GM19455 (cell line): ENCODE data around the gene RHOV.

Experiments
- ATAC-seq: cut with Tn5 transposase; IDR thresholded peaks from one replicate; pipeline ENCODE4 v1.9.1; 2021; ENCODE audit not compliant: unreplicated experiment

RHOV gene

DNA sequence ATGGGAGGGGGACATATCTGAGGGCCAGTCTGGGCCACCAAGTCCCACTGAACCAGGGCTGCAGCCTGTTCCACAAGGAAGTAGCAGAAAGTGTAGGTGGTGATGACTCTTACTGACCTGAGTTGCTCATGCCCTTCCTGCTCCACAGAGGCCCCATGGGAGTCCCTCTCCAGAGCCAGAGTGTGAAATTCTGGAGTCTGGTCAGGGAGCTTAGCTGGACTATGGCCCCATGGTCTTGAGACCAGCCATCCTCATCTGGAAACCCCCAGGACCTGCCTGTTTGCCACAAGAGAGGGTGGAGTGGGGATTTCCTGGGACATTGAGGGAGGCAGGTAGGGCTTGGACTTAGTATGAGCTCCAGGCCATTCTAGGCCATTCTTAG is 27.2 kb downstream of the RHOV start:
- no peak for ATAC-seq

DNA sequence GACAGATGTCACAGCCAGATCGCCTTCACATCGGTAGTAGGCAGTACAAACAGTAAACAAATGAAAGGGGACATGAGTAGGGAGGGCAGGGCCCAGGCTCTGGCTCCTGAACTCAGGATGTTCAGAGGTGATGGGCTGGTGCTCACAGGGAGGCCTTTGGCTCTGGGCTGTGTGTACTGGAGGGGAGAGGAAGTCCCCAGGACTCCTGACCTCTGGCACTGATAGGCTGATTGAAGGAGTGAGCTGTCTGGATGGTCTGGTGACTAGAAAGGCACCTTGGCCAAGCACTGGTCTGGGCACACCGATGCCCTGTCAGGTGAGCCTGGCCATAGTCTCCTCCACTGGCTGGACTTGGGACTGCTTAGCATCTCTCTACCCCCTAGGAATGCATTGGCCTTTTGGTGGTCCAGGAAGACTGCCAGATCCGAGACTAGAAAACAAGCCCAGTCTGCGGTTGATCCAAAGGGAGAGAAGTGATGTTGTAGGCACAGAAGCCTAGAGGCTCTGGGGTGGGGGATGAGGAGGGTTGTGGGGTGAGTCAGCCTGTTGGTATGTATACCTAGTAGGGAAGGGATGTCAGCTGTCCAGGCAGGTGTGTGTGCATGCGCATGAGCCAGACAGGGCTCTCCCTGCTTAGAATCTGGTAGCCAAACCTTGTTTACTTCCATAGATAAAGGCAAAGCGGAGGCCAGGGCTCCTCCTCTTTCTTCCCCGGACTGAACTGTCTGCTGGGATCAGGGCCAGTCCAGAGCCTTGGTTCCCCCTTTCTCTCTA is 28.3 kb downstream of the RHOV start:
- ATAC-seq, result no peak

- ATAC-seq, result no peak
Measured at GRCh38 chr15:40845036-40845435, 29.0 kb downstream of the RHOV start.

DNA sequence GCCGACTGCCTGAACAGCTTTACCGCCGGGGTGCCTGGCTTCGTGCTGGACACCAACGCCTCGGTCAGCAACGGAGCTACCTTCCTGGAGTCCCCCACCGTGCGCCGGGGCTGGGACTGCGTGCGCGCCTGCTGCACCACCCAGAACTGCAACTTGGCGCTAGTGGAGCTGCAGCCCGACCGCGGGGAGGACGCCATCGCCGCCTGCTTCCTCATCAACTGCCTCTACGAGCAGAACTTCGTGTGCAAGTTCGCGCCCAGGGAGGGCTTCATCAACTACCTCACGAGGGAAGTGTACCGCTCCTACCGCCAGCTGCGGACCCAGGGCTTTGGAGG is 29.4 kb downstream of the RHOV start:
- no peak for ATAC-seq

DNA sequence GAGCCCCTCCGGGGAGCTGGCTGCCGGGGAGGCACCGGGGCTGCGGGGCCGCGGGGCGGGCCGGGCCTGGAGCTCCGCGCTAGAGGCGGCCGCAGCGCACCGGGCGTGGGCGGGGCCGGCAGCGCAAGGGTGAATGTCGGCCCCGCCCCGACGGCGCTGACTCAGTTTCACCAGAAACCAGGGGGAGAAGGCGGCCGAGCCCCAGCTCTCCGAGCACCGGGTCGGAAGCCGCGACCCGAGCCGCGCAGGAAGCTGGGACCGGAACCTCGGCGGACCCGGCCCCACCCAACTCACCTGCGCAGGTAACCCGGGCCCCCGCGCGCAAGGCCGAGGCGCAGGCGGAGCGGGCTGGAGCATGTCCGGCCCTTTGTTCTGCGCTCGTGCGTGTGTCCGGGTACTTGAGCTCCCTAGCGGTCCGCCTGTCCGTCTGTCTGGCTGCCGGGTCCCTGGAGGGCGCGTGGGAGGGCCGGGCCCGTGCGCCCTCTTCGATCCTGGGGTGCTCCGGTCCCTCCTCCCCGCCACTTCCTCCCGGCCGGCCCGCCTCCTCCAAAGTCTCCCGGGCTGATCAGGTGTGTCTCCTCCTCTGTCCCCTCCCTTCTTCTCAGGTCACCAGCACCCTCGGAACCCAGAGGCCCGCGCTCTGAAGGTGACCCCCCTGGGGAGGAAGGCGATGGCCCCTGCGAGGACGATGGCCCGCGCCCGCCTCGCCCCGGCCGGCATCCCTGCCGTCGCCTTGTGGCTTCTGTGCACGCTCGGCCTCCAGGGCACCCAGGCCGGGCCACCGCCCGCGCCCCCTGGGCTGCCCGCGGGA is 29.9 kb downstream of the RHOV start, which contains the start of gene SPINT1:
TSS of gene SPINT1 (plus strand) at position 164 of the 811 bp plus-strand sequence. CDS start at position 671, 507 bp downstream.
- ATAC-seq, result no peak

GRCh38 chr15:40843261-40843884 is 30.7 kb downstream of the RHOV start:
- no peak for ATAC-seq

DNA sequence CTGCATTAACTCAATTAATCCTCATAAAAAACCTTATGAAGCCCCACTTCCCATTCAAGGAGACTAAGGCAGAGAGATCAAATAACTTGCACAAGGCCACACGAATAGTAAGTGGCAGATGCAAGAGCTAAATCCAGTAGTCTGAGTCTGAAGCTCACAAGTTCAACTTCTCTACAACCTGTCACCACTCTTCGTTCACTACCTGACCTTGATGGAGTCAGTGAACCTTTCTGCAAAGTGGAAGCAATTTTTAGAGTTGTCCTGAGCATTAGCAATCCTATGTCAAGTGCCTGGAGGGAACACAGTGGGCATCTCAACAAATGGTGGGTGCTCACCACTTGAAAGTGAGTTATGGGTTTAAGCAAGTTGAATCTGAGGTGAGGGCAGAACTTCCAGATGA is 32.3 kb downstream of the RHOV start:
- no peak for ATAC-seq

DNA sequence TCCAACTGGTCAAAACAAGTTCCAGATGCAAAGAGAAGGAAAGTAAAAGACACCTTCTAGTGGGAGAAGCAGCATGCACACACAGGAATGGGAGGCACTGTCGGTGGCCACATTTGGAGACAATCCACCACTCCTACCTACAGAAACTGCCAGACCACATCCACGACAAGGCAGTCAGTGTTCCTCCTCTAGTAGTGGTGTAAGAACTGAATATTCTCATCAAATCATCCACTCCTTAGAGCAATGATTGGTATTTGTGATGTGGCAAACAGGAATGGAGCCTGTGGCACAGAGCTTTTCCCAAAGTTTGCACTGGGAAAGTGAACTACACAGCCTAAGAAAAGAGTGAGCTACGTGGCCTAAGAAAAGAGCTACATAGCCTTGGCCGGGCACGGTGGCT is 35.3 kb downstream of the RHOV start:
- ATAC-seq, result no peak

GRCh38 chr15:40836020-40836419 is 38.0 kb downstream of the RHOV start:
- no peak for ATAC-seq

- ATAC-seq, result no peak
Measured at GRCh38 chr15:40832903-40833302, 41.1 kb downstream of the RHOV start.

- ATAC-seq, result no peak
Measured at GRCh38 chr15:40831861-40832260, 42.2 kb downstream of the RHOV start.

DNA sequence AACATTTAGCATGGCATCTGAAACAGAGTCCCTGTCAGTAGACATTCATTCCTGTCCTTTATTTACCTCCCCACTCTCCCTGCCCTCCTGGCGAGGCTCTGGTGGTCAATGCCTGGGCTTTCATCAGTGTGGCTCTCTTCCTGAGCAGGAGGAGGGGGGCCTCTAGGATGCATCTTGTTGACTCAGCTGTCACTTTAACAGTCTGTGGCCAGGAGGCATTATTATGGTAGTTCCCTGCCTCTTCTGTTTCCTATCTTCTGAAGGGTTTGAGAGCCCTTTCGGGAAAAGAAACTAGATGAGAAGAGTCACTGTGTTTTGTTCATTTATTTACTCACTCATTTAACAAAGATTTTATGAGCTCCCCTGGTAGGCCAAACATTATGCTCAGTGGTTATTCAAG is 43.1 kb downstream of the RHOV start:
- ATAC-seq, result no peak

DNA sequence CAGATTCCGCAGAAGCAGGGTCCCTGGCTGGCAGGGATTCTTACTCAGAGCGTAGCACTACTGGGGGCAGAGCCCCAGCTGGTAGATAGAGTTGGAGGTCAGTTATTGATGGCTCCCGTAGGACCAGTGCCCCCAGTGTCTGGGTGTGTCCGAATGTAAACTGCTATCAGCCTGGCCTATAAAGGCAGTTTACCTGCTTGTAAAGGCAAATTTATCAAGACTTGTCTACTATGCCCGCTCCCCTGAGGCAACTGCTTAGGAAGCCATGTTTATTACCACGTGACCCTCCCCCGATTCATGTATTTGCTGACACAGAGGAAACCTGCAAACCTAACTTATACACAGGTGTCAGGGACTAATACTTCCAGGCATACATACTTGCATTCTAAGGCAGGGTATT is 44.9 kb downstream of the RHOV start:
- ATAC-seq, result no peak

GRCh38 chr15:40828447-40829036 is 45.5 kb downstream of the RHOV start, which contains the start of gene PPP1R14D:
PPP1R14D (minus strand) TSS chr15:40828708; CDS start chr15:40828641, 67 bp downstream.
- ATAC-seq, result no peak

DNA sequence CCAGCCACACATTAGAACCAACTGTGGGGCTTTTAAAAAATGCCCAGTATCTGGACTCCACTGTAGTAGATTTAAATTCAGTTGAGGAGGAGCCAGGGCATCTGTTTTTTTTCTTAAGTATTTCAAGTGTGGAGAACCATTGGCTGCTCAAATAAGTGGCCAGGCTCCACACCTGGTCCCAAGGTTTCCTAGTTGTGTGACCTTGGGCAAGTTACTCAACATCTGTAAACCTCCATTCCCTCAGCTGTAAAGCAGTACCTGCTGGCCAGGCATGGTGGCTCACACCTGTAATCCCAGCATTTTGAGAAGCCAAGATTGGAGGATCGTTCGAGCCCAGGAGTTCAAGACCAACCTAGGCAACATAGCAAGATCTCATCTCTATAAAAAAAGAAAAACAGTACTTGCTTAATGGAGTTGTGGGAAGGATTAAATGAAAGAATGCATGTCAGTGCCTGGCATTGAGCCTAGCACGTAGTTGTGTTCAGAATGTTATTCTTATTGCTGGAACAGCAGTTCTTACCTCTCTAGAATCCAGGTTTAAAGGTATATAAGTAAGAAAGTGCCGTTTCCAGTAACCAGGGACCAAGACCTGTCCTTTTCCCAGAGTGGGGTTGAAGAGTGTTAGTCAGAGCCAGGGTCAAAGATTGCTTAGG is 47.5 kb downstream of the RHOV start:
- ATAC-seq, result no peak

DNA sequence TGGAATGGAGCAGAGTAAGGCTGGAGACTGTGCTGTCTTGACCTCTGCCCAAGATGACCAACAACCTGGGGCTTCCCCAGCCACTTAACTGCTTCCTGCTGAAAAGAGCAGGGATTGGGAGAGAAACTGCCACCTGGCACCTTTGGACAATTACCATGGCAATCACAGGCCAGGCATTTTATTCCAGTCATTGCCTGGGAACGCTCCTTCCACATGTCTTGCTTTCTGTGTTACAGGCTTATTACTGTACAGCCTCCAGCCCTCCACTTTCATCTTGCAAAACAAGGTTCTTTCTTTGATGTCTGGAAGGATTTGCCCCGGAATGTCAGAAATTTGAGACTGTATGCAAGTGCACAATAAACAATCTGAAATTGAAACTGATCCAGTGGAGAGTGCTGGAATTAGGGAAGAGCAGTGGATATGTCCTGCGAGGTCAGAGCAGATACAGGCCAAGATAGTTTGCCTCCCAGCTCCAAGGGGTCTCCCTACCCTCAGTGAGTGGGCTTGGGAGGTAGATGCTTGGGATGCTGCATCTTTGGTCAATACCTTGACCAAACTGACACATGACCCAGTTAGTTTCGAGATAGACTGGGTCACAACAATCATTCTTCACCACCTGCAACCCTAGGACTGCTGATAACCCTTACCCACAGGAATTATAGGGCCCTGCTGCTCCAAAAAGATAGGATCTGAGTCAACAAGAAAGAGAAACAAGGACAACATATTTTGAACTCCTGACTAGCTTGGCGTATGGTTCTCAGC is 48.2 kb downstream of the RHOV start:
- ATAC-seq, result no peak

DNA sequence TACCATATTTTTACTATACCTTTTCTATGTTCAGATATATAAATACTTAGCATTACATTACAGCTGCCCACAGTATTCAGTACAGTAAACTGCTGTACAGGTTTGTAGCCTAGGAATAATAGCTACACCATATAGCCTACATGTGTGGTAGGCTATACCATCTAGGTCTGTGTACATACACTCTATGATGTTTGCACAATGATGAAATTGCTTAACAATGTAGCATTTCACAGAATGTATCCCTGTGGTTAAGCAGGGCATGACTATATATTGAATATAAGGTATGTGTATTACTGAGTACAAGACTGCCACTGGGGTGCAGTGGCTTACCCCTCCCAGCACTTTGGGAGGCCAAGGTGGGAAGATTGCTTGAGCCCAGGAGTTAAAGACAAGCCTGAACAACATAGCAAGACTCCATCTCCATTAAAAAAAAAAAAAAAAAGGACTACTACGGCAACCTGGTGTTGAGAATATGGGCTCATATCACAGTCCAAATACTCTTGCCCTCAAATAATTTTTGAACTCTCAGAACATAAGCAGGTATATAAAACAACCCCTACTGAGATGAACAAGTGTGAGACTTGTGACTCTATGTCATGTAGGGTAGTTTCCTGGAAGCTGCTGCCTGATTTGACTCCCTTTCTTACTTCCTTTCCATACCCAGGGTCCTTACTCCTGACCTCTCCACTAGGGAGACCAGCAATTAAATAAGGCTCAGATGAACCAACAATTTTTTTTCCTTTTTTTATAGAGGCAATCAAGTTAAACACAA is 50.3 kb downstream of the RHOV start:
- no peak for ATAC-seq
